GM19240 (cell line): ENCODE results near the gene RNF19B.
"Not testable (repeated sequence)": the region's sequence is repeated elsewhere in the genome, so short reads cannot be mapped to it uniquely, and the experiment has no call there.

Experiments
- DNase-seq: peaks from one replicate; pipeline ENCODE4 v3.0.0; 2011; ENCODE audit warnings: low spot score; ENCODE audit not compliant: insufficient read length

Gene RNF19B

GRCh38 chr1:32964461-32965250, at the start of gene RNF19B:
Gene RNF19B, minus strand, starts transcription at chr1:32964809. Its CDS starts 124 bp downstream, at chr1:32964685.
- peak; percentile 99 for DNase-seq

- DNase-seq, result no peak
Observed at GRCh38 chr1:33013791-33014190, 49.2 kb upstream of the RNF19B start.

- DNase-seq, result no peak
Observed at GRCh38 chr1:33012165-33012564, 47.6 kb upstream of the RNF19B start.

GRCh38 chr1:33010932-33011731, 46.5 kb upstream of the RNF19B start:
- no peak for DNase-seq

GRCh38 chr1:33009561-33009960, 45.0 kb upstream of the RNF19B start:
- no peak for DNase-seq

- DNase-seq, result no peak
Observed at GRCh38 chr1:33008051-33008914, 43.7 kb upstream of the RNF19B start.

GRCh38 chr1:33007190-33008050, 42.8 kb upstream of the RNF19B start:
- DNase-seq, result no peak

GRCh38 chr1:33005838-33006421, 41.3 kb upstream of the RNF19B start:
- no peak for DNase-seq

GRCh38 chr1:33005117-33005837, 40.7 kb upstream of the RNF19B start:
- no peak for DNase-seq

GRCh38 chr1:33004613-33005012, 40.0 kb upstream of the RNF19B start:
- no peak for DNase-seq

GRCh38 chr1:33003657-33004056, 39.0 kb upstream of the RNF19B start:
- no peak for DNase-seq

- DNase-seq, result no peak
Observed at GRCh38 chr1:33002006-33002405, 37.4 kb upstream of the RNF19B start.

GRCh38 chr1:33001282-33001681, 36.7 kb upstream of the RNF19B start:
- no peak for DNase-seq

GRCh38 chr1:33000427-33001026, 35.9 kb upstream of the RNF19B start:
- no peak for DNase-seq

- no peak for DNase-seq
Observed at GRCh38 chr1:32998997-32999396, 34.4 kb upstream of the RNF19B start.

GRCh38 chr1:32998064-32998463, 33.5 kb upstream of the RNF19B start:
- DNase-seq, result no peak

GRCh38 chr1:32997381-32997891, 32.8 kb upstream of the RNF19B start:
- no peak for DNase-seq

GRCh38 chr1:32993324-32993636, 28.7 kb upstream of the RNF19B start:
- not testable (repeated sequence) for DNase-seq
